Measurements from ENCODE around the gene OR2W3. TPM values are rescaled to one million over a fixed set of nuclear protein-coding genes. Genes with fewer than 3 reads are reported as not detected.

Gene OR2W3
- 0.31 TPM in 1 of 2 replicates, not detected in the other for total RNA-seq
- long read RNA-seq, result 0 reads

- no peaks in the 10 kb centered on the region for H3K27me3 Mint-ChIP-seq
- no peak for TF ChIP-seq CTCF (IDR thresholded peaks at IDR 0.05; ENCODE audit: unreplicated experiment)
- no peaks in the 10 kb centered on the region for H3K4me1 Mint-ChIP-seq (ENCODE audit: low read depth)
- peaks cover 8% of the 10 kb centered on the region for H3K9me3 Mint-ChIP-seq (ENCODE audit: low read depth)
- no peak for DNase-seq (ENCODE audit: low spot score, unreplicated experiment)
- no peak within 1 kb of the TSS for H3K4me3 Mint-ChIP-seq (ENCODE audit: low read depth)
- H3K36me3 Mint-ChIP-seq (ENCODE audit: insufficient read depth), result peaks cover 2% of the 10 kb centered on the region
- H3K27ac Mint-ChIP-seq, result no peak within 1 kb of the TSS
Observed at GRCh38 chr1:247895163-247895637, at the start of gene OR2W3. TSS of gene OR2W3 (plus strand) at chr1:247895587. CDS start at chr1:247895587, 0 bp downstream.

GRCh38 chr1:247845693-247846017 lies 49.7 kb upstream of the OR2W3 start:
- no peaks in the 10 kb centered on the region for H3K27me3 Mint-ChIP-seq
- H3K9me3 Mint-ChIP-seq (ENCODE audit: low read depth), result peaks cover 6% of the 10 kb centered on the region
- TF ChIP-seq CTCF (IDR thresholded peaks at IDR 0.05; ENCODE audit: unreplicated experiment), result no peak
- no peaks in the 10 kb centered on the region for H3K36me3 Mint-ChIP-seq (ENCODE audit: insufficient read depth)
- H3K27ac Mint-ChIP-seq, result no peak overlapping the region
- H3K4me3 Mint-ChIP-seq (ENCODE audit: low read depth), result no peak overlapping the region
- no peaks in the 10 kb centered on the region for H3K4me1 Mint-ChIP-seq (ENCODE audit: low read depth)
- DNase-seq (ENCODE audit: low spot score, unreplicated experiment), result no peak

- Mint-ChIP-seq H3K27ac (no peak overlapping the region), H3K9me3 (ENCODE audit: low read depth) (peaks cover 8% of the 10 kb centered on the region), H3K27me3 (no peaks in the 10 kb centered on the region), H3K36me3 (ENCODE audit: insufficient read depth) (no peaks in the 10 kb centered on the region), H3K4me1 (ENCODE audit: low read depth) (no peaks in the 10 kb centered on the region), H3K4me3 (ENCODE audit: low read depth) (no peak overlapping the region)
- DNase-seq (ENCODE audit: low spot score, unreplicated experiment), result no peak
- no peak for TF ChIP-seq CTCF (IDR thresholded peaks at IDR 0.05; ENCODE audit: unreplicated experiment)
Observed at GRCh38 chr1:247848346-247848745, 47.0 kb upstream of the OR2W3 start.

- H3K4me1 Mint-ChIP-seq (ENCODE audit: low read depth), result no peaks in the 10 kb centered on the region
- no peak for DNase-seq (ENCODE audit: low spot score, unreplicated experiment)
- TF ChIP-seq CTCF (IDR thresholded peaks at IDR 0.05; ENCODE audit: unreplicated experiment), result no peak
- H3K27me3 Mint-ChIP-seq, result peaks cover 3% of the 10 kb centered on the region
- H3K4me3 Mint-ChIP-seq (ENCODE audit: low read depth), result no peak overlapping the region
- no peak overlapping the region for H3K27ac Mint-ChIP-seq
- H3K9me3 Mint-ChIP-seq (ENCODE audit: low read depth), result peaks cover 12% of the 10 kb centered on the region
- H3K36me3 Mint-ChIP-seq (ENCODE audit: insufficient read depth), result no peaks in the 10 kb centered on the region
Observed at GRCh38 chr1:247849616-247850015, 45.8 kb upstream of the OR2W3 start.

- H3K4me3 Mint-ChIP-seq (ENCODE audit: low read depth), result no peak overlapping the region
- H3K27me3 Mint-ChIP-seq, result peaks cover 7% of the 10 kb centered on the region
- DNase-seq (ENCODE audit: low spot score, unreplicated experiment), result no peak
- H3K36me3 Mint-ChIP-seq (ENCODE audit: insufficient read depth), result no peaks in the 10 kb centered on the region
- no peak overlapping the region for H3K27ac Mint-ChIP-seq
- no peaks in the 10 kb centered on the region for H3K4me1 Mint-ChIP-seq (ENCODE audit: low read depth)
- peaks cover 13% of the 10 kb centered on the region for H3K9me3 Mint-ChIP-seq (ENCODE audit: low read depth)
- TF ChIP-seq CTCF (IDR thresholded peaks at IDR 0.05; ENCODE audit: unreplicated experiment), result no peak
Observed at GRCh38 chr1:247854899-247855545, 40.4 kb upstream of the OR2W3 start.

All from progenitor cell of endocrine pancreas (in vitro differentiated cells).